Vagina (tissue), 2 donors: ENCODE data around the gene GALNT5.

ENCODE experiments used
- CTCF ChIP-seq, 3 experiments: fragments of 450-650 bp in 2 of 3; fragments of 200-600 bp in 1 of 3; sonication (generic) in 1 of 3; IDR thresholded peaks; one replicate each; pipeline ENCODE4 v1.5.1; 2017 to 2019; ENCODE audit warnings: antibody characterized with exemption in 3 of 3, mild to moderate bottlenecking in 2 of 3, moderate library complexity in 2 of 3
- POLR2A ChIP-seq, 2 donors: fragments of 450-650 bp; IDR thresholded peaks; one replicate each; pipeline ENCODE4 v1.6.1; 2017; ENCODE audit warnings: antibody characterized with exemption in 2 of 2, mild to moderate bottlenecking in 2 of 2, moderate library complexity in 2 of 2
- POLR2AphosphoS5 ChIP-seq, 2 donors: sonication (generic); formaldehyde crosslinking; IDR thresholded peaks; one replicate each; pipeline ENCODE4 v1.9.0; 2017; ENCODE audit warnings: antibody characterized with exemption in 2 of 2, mild to moderate bottlenecking in 2 of 2, low read depth in 1 of 2; ENCODE audit not compliant: insufficient read depth in 1 of 2

- TF ChIP-seq CTCF (IDR thresholded peaks at IDR 0.05): no peak
- TF ChIP-seq POLR2AphosphoS5 (IDR thresholded peaks at IDR 0.05; ENCODE audit: insufficient read depth in 1 of 2, low read depth in 1 of 2): no peak
- no peak for TF ChIP-seq POLR2A (IDR thresholded peaks at IDR 0.05)
These were observed 46.1 kb downstream of the GALNT5 start for GRCh38 chr2:157303612-157304011.
